ENCODE measurements around the gene RASSF6. TPM values are rescaled to one million over a fixed set of nuclear protein-coding genes. Genes with fewer than 3 reads are reported as not detected.
A peak's percentile ranks its signal among the peaks of the same experiment; 100 is the strongest.
"Not testable (repeated sequence)": the region's sequence is repeated elsewhere in the genome, so short reads cannot be mapped to it uniquely, and the experiment has no call there.

RASSF6 gene
- polyA plus RNA-seq, 1 donor = not detected

DNA sequence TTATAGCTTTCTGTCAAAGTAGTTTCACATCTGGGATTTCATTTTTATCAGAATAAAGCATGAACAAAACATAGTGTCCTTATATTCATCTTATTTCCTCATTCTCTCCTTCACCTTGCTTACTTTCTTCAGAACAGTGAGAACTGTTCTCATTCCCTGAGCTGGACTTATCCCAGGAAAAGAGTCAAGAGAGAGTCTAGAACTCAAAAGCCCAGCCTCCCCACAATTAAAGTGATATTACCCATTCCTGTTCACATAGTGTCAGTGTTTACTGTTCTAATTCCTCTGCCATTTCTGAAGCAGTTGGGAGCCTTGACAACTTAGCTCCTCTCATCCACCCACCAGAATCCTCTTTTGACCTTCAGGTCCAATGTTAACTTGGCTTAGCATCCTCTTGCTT, 42.9 kb downstream of the RASSF6 start:
- no peak for DNase-seq (ENCODE audit: low read depth)

DNA sequence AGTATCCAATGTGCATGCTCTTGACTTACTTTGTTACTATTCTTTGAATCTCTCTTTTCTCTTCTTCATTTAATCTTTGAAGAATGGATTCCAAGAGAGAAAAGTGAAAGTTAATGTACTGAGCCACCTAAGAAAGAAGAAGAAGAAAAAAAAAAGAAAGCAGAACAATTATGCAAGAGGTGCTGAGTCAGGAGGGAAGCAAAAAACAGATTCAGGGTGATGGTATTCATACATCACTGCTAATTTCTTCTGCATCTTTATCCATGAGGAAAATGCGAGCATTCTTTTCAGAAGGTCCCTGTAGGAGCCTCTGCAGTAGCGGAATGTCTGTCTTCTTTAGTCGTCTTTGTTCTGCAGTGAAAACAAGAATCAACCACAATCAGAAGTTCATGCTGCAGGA, 43.9 kb downstream of the RASSF6 start:
- DNase-seq (ENCODE audit: low read depth) = no peak

DNA sequence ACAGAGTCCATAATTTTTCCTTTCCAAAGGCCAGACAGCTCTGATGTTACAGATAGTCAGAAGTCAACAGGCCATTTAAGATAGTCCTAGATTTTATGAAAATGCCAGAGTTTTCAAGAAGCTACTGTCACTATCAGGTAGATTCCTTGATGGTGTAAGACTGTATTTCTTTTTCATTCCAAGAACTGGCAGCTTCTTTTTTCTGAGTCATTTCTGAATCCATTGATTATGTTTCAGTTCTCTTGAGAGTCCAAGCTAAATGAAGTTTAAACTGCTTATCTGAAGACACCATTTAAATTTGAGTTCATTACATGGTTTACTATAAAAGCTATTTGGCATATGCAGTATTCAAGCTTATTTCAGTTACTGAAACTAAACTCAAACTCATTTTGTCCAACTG, 44.6 kb downstream of the RASSF6 start:
- DNase-seq (ENCODE audit: low read depth) = no peak

DNA sequence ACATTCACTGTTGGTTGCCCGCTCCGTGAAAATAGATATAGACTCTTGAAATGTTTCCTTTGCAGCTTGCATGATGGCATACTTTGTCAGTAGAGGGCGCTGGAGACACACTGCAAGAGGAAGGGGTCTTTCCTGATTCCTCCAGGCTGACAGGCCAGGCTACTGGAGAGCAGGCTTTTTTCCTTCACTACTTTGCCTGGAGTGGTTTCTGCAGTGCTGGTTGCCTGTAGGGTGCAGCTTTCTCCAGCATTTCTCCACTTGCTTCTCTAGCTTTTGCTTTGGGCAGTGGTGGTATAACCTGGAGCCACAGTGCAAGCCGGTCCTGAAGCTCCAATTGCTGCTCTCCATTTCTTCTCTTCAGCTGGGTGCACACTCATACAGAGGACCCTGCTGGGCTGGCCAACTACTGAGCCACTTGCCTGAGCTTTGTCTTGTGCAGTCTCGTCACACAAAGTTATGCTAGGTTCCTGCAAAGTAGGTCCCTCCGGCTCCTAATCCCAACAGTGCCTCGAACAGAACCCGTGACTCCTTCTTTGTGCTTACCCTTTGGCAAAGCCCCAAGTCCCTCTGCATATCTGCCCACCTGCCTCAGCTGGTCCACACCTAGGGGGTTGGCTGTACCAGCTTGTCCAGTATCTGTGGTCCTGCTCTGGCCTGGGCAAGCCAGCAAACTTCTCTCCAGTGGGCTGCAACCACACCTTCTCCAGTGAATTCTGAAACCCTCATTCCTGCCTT, 46.3 kb downstream of the RASSF6 start:
- peak; percentile 58 for DNase-seq (ENCODE audit: low read depth)

DNA sequence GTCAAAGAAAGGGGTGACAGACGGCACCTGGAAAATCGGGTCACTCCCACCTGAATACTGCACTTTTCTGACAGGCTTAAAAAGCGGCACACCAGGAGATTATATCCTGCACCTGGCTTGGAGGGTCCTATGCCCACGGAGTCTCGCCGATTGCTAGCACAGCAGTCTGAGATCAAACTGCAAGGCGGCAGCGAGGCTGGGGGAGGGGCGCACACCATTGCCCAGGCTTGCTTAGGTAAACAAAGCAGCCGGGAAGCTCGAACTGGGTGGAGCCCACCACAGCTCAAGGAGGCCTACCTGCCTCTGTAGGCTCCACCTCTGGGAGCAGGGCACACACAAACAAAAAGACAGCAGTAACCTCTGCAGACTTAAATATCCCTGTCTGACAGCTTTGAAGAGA, 69.4 kb downstream of the RASSF6 start:
- not testable (repeated sequence) for DNase-seq (ENCODE audit: low read depth)

DNA sequence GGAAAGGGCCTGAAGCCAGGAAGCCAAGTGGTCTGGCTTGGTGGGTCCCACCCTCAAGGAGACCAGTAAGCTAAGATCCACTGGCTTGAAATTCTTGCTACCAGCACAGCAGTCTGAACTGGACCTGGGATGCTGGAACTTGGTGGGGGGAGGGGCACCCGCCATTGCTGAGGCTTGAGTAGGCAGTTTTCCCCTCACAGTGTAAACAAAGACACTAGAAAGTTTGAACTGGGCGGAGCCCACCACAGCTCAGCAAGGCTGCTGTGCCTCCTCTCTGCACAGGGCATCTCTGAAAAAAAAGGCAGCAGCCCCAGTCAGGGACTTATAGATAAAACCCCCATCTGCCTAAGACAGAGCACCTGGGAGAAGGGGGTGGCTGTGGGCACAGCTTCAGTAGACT, 75.6 kb downstream of the RASSF6 start:
- no peak for DNase-seq (ENCODE audit: low read depth)

DNA sequence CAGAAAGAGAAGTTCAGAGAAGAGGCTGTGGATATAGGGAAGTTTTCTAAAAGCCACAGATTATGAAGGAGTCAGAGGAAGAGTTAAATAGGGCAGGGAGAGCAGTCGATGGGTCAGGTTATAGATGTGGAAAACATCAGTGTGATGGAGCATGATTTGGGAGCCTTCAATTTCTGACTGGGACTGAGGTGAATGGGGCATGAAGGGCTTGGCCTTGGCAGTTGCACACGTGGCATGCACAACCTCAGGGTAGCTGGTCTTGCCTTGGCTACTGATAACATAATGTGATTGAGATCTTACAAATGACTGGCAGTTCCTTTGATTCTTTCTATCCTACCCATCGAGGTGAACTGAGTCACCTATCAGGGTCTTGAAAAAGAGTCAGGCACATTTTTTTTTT, 79.0 kb downstream of the RASSF6 start:
- DNase-seq (ENCODE audit: low read depth) = no peak

DNA sequence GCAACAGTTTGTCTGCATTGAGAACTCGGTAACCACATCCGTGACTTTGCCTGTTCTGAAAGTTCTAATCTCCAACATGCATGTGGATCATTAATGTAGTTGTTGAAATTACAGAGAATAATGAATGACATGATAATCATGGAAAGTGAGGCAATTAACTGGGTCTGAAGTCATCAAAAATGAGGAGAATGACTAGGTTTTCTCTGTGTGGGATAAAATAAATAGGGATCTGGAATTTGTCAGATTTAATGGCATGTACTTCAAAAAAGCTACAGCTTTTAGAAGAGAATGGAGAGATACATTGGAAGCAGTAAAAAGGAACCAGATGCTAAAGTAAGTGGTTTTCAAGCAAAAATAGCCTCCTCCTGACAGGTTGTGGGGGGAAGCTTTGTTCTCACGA, 79.4 kb downstream of the RASSF6 start:
- DNase-seq (ENCODE audit: low read depth) = no peak

DNA sequence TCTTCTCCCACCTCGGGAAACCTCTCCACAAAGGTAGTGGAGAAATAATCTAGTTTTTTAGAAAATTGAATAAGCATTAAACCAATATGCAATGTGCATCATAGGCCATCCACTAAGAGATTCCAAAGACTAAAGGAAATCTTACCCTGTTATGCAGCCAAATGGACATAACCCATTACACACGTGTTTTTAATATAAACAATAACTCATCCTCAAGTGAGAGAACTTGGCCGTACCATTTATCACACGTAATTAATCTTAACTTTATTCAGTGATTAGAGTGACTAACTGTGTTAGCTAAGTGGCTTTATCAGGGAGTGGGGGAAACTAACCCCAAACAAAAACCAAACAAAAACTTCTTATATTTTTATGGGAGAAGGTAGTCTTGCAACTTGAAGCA, 80.8 kb downstream of the RASSF6 start:
- no peak for DNase-seq (ENCODE audit: low read depth)

DNA sequence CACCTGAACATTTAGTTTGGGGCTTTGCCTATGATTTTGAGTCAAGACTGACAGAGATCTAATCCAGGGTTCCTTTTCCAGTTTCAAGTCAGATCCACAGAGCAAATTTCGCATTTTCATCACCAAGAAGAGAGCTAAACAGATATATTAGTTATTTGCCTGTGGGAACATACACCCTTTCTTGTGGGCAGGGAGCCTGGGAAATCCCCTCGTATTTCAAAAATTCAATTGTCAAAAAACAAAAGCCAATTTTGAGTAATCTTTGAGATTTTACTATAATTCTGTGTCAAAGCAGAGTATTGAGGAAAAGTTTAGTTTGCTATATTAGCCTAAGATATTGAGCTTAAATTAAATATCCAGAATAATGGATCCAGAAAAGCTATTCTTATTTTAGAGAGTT, 82.1 kb downstream of the RASSF6 start:
- no peak for DNase-seq (ENCODE audit: low read depth)

DNA sequence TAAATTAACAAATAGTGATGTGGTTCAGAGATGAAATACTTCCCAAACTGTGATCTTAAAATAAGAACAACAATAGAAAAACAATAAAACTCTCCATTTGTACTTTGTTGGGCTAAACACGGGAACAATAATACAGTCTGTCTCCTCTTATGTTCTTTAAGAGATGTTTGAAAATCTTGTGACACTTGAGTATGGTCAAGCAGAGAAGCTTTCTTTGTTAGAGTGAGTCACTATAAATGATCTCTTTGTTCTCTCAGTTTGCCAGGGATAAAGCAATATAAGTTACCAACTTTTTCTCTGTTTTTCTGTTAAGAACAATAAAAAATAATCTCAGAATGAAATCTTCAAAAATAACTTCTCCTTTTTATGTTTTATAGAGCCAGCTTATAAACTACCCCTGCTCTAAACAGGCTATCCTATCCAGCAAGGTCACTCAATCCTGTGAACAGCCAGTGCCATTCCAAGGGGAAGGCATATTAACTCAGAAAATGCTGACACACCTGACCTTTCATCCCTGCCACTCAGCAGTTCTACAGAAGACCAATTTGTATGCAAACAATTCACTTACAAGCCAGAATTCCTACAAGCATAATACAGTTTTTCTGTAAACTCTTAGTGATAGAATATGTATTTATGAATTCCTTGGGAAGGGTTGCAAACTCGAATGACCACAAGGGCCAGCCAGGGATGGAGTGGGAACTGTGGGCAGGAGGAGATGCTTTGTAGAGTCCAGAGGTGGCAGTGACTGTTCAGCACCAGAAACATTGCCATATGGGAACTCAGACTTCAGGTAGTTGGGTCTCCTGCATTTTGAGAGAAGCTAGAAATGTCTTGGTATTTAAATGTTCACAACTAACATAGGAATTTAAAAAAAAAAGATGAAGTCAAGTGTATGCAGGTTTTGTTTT, 86.5 kb downstream of the RASSF6 start:
- DNase-seq (ENCODE audit: low read depth) = no peak

DNA sequence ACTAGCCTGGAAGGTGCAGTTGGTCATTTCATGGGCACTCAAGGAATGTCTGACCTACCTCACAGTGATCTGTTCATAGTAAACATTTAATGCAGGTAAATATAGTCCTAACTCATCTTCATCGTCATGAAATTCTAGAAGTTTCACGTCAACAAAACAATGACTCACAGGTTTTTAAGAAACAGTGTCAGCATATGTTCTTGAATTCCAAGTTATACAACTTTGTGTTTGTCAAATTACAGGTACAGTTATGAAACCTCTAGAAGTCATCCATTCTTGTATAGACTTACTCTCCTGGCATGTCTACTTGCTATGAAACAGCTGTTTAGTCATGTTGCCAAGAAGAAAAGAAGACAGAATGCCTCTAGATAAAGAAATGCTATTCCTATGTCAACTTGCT, 92.1 kb downstream of the RASSF6 start:
- DNase-seq (ENCODE audit: low read depth) = no peak

DNA sequence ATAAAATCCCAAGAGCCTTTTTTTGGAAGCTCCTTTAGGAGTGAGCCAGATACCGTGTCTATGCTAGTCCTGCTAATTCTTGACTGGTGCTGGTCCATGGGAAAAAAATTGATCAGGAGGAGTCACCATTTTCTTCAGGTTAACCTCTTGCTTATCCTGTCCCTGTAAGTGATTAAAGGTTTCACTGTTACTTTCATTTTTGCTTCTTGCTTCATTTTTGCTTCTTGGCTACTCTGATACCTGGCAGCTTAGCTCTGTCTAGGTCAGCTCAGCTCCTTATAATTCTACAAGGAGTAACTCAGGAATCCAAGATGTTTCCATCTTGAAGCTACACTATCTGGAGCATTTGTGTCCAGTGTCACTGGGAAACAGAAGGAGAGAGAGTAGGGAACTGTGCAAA, 93.0 kb downstream of the RASSF6 start:
- DNase-seq (ENCODE audit: low read depth) = no peak

DNA sequence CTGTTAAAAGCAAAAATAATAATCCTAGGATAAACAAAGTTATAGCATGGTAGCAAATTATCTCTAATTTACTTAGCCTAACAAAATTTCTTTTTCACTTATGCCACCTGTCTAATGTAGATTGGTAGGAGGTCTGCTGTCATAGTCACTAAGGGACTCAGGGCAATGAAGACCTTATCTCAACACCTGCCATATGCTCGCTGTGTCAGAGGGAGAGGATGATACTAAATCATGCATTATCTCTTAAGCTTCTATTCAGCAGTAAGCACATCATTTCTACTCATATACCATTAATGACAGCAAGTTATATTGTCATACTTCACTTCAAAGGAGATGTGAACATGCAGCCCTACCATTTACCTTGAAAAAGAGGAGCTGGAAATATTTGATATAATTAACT, 94.6 kb downstream of the RASSF6 start:
- DNase-seq (ENCODE audit: low read depth) = no peak

DNA sequence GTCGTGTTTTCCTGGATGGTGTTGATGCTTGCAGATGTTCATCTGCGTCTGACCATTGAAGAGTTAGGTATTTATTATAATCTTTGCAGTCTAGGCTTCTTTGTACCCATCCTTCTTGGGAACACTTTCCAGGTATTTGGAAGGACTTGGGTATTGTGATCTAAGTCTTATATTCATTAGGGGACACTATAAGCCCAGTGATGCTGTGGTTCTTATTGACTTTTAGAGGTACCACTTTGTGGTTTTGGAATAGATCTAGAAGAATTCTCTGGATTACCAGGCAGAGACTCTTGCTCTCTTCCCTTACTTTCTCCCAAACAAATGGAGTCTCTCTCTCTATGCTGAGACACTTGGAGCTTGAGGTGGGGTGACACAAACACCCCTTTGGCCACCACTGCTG, 97.1 kb downstream of the RASSF6 start:
- no peak for DNase-seq (ENCODE audit: low read depth)

Other genes with a start within 250 kb of the RASSF6 start
- 0.96 TPM for gene ALB, start 216.1 kb downstream of the RASSF6 start, polyA plus RNA-seq (ENCODE audit: insufficient read length)
- gene AFP, start 184.2 kb downstream of the RASSF6 start, polyA plus RNA-seq (ENCODE audit: insufficient read length) = not detected
- gene AFM, start 138.7 kb downstream of the RASSF6 start, polyA plus RNA-seq (ENCODE audit: insufficient read length) = not detected
- gene CXCL8, start 120.1 kb upstream of the RASSF6 start, polyA plus RNA-seq (ENCODE audit: insufficient read length) = 3.3 TPM
- gene CXCL6, start 216.2 kb upstream of the RASSF6 start, polyA plus RNA-seq (ENCODE audit: insufficient read length) = not detected
- not detected for gene PF4V1, start 232.9 kb upstream of the RASSF6 start, polyA plus RNA-seq (ENCODE audit: insufficient read length)
- gene CXCL1, start 249.0 kb upstream of the RASSF6 start, polyA plus RNA-seq (ENCODE audit: insufficient read length) = not detected

Data from forelimb muscle (tissue), 1 donor.